Ishikawa (cell line): Measurements from ENCODE around the gene TPX2.

Source experiments
- CEBPB ChIP-seq: IDR thresholded peaks from 2 replicates; pipeline ENCODE4 v1.6.1; 2012
- CREB1 ChIP-seq: IDR thresholded peaks from 2 replicates; pipeline ENCODE4 v1.6.1; 2012; ENCODE audit warnings: low read depth
- EGR1 ChIP-seq: IDR thresholded peaks from 2 replicates; pipeline ENCODE4 v1.6.1; 2012
- EP300 ChIP-seq: IDR thresholded peaks from 2 replicates; pipeline ENCODE4 v1.6.1; 2012; ENCODE audit warnings: borderline replicate concordance
- FOXM1 ChIP-seq: IDR thresholded peaks from 2 replicates; pipeline ENCODE4 v1.6.1; 2012; ENCODE audit warnings: low read depth, borderline replicate concordance
- MAX ChIP-seq: IDR thresholded peaks from 2 replicates; pipeline ENCODE4 v1.6.1; 2012
- NFIC ChIP-seq: IDR thresholded peaks from 2 replicates; pipeline ENCODE4 v1.6.1; 2012
- RAD21 ChIP-seq: IDR thresholded peaks from 2 replicates; pipeline ENCODE4 v1.6.1; 2012; ENCODE audit warnings: low read depth
- REST ChIP-seq: IDR thresholded peaks from 2 replicates; pipeline ENCODE4 v1.6.1; 2012; ENCODE audit warnings: low read depth, mild to moderate bottlenecking
- TAF1 ChIP-seq: IDR thresholded peaks from 2 replicates; pipeline ENCODE4 v1.6.1; 2012; ENCODE audit warnings: low read depth, mild to moderate bottlenecking
- TCF12 ChIP-seq: IDR thresholded peaks from 2 replicates; pipeline ENCODE4 v1.6.1; 2012; ENCODE audit warnings: low read depth
- TEAD4 ChIP-seq: IDR thresholded peaks from 2 replicates; pipeline ENCODE4 v1.6.1; 2012
- USF1 ChIP-seq: IDR thresholded peaks from 2 replicates; pipeline ENCODE4 v1.6.1; 2012
- YY1 ChIP-seq: IDR thresholded peaks from 2 replicates; pipeline ENCODE4 v1.6.1; 2012; ENCODE audit warnings: low read depth
- ZBTB7A ChIP-seq: IDR thresholded peaks from 2 replicates; pipeline ENCODE4 v1.6.1; 2012; ENCODE audit warnings: low read depth

The TPX2 gene

GRCh38 chr20:31784354-31785044, 45.4 kb downstream of the TPX2 start:
- TF ChIP-seq EP300 (no peak), MAX (no peak), ZBTB7A (no peak), EGR1 (no peak), NFIC (no peak), FOXM1 (no peak), CEBPB (no peak), YY1 (no peak), CREB1 (no peak), TCF12 (no peak), USF1 (no peak), TEAD4 (no peak), TAF1 (no peak), RAD21 (no peak)

- TF ChIP-seq TAF1 = no peak
- TF ChIP-seq RAD21 = no peak
- TF ChIP-seq USF1 = no peak
- no peak for TF ChIP-seq EP300
- no peak for TF ChIP-seq TCF12
- TF ChIP-seq TEAD4 = no peak
- TF ChIP-seq CREB1 = no peak
- TF ChIP-seq EGR1 = no peak
These were observed 46.0 kb downstream of the TPX2 start for GRCh38 chr20:31785089-31785488.

- TF ChIP-seq NFIC = no peak
- TF ChIP-seq EGR1 = no peak
- no peak for TF ChIP-seq RAD21
- TF ChIP-seq TAF1 = no peak
- TF ChIP-seq TEAD4 = no peak
These were observed 49.5 kb downstream of the TPX2 start for GRCh38 chr20:31788578-31788977.

GRCh38 chr20:31790401-31790800, 51.3 kb downstream of the TPX2 start:
- no peak for TF ChIP-seq RAD21
- no peak for TF ChIP-seq TCF12
- TF ChIP-seq CEBPB = no peak
- no peak for TF ChIP-seq TAF1
- TF ChIP-seq EP300 = no peak
- no peak for TF ChIP-seq ZBTB7A
- TF ChIP-seq REST = no peak
- TF ChIP-seq USF1 = no peak
- no peak for TF ChIP-seq MAX
- TF ChIP-seq YY1 = no peak
- no peak for TF ChIP-seq TEAD4
- TF ChIP-seq CREB1 = no peak
- no peak for TF ChIP-seq EGR1
- TF ChIP-seq NFIC = no peak

GRCh38 chr20:31797364-31797763, 58.3 kb downstream of the TPX2 start:
- TF ChIP-seq NFIC = no peak
- TF ChIP-seq USF1 = no peak
- no peak for TF ChIP-seq YY1
- TF ChIP-seq TEAD4 = no peak
- TF ChIP-seq TCF12 = no peak
- TF ChIP-seq CEBPB = no peak
- TF ChIP-seq FOXM1 = no peak

GRCh38 chr20:31801508-31801907, 62.4 kb downstream of the TPX2 start:
- TF ChIP-seq CREB1 (no peak), NFIC (no peak), USF1 (no peak), CEBPB (no peak), RAD21 (no peak), TCF12 (no peak), TAF1 (no peak), FOXM1 (no peak), EP300 (no peak)
